A549 (cell line): ENCODE data around the gene TMEM156. TPM values are rescaled to one million over a fixed set of nuclear protein-coding genes. Genes with fewer than 3 reads are reported as not detected.

Source experiments
- ATAC-seq, 2 experiments: fragments of 200-7000 bp in 1 of 2; fragments of >200 bp in 1 of 2; cut with Nextera tagmentation in 1 of 2; cut with Tn5 transposase in 1 of 2; 3 replicates each; pipeline versions ENCODE4 v1.8.0 to v1.9.1; 2018 to 2020; ENCODE audit warnings: mild to moderate bottlenecking in 1 of 2, moderate library complexity in 1 of 2
- CTCF ChIA-PET: fragments of 300-600 bp; sonication (Branson Sonifier 250); formaldehyde crosslinking; extraction: SDS; loops from one replicate; lab custom pipeline; 2021; ENCODE audit warnings: antibody characterized with exemption, inconsistent platforms; lab: Yijun Ruan, JAX
- POLR2A ChIA-PET: fragments of 350-600 bp; formaldehyde crosslinking; extraction: SDS; loops from one replicate; lab custom pipeline; 2021; ENCODE audit warnings: antibody characterized with exemption, inconsistent platforms; lab: Yijun Ruan, JAX
- DNase-seq, 2 experiments: peaks; one replicate each; pipeline versions ENCODE4 v3.0.0 to v3.0.0-alpha.2; 2011 to 2016; ENCODE audit warnings: low read depth in 1 of 2, low spot score in 1 of 2
- FAIRE-seq: peaks from 2 replicates; lab custom pipeline; 2011; peaks lifted over from hg19 to GRCh38; lab: Jason Lieb, UNC
- H3K27ac ChIP-seq, 2 experiments: fragments of >200 bp; sonication (Bioruptor Twin); formaldehyde crosslinking; 3 replicates each; pipeline ENCODE4 v1.5.1; 2016 to 2017
- H3K4me1 ChIP-seq: fragments of >200 bp; sonication (Bioruptor Twin); formaldehyde crosslinking; 3 replicates; pipeline ENCODE4 v1.6.1; 2016
- H3K4me2 ChIP-seq: fragments of >200 bp; sonication (Bioruptor Twin); formaldehyde crosslinking; 3 replicates; pipeline ENCODE4 v1.6.1; 2016
- H3K4me3 ChIP-seq: fragments of >200 bp; sonication (Bioruptor Twin); formaldehyde crosslinking; 3 replicates; pipeline ENCODE4 v1.5.1; 2016
- H3K9me3 ChIP-seq: fragments of >200 bp; sonication (Bioruptor Twin); formaldehyde crosslinking; 3 replicates; pipeline ENCODE4 v1.6.1; 2016
- CEBPB ChIP-seq, 2 experiments: fragments of >200 bp in 1 of 2; sonication (Bioruptor Twin) in 1 of 2; formaldehyde crosslinking in 1 of 2; IDR thresholded peaks; 2 replicates each; pipeline ENCODE4 v1.6.1; 2012 to 2016
- CHD2 ChIP-seq: fragments of 150-350 bp; IDR thresholded peaks from 2 replicates; pipeline ENCODE4 v1.6.1; 2014; ENCODE audit warnings: low read length; ENCODE audit not compliant: partially characterized antibody
- EHMT2 ChIP-seq: fragments of 200-600 bp; sonication (generic); IDR thresholded peaks from 2 replicates; pipeline ENCODE4 v1.6.1; 2016; ENCODE audit warnings: antibody characterized with exemption, low read depth, mild to moderate bottlenecking, moderate library complexity
- EP300 ChIP-seq, 2 experiments: fragments of >200 bp; sonication (Bioruptor Twin); formaldehyde crosslinking; IDR thresholded peaks; 2 replicates in 1 of 2; 3 replicates in 1 of 2; pipeline ENCODE4 v1.6.1; 2016 to 2017
- ESRRA ChIP-seq: fragments of 150-350 bp; IDR thresholded peaks from 2 replicates; pipeline ENCODE4 v1.6.1; 2014; ENCODE audit warnings: mild to moderate bottlenecking, low read length, borderline replicate concordance
- FOSB ChIP-seq: fragments of 250-450 bp; sonication (Bioruptor Pico); IDR thresholded peaks from 2 replicates; pipeline ENCODE4 v1.5.0; 2020; ENCODE audit warnings: mild to moderate bottlenecking, moderate library complexity
- FOSL2 ChIP-seq, 2 experiments: fragments of 450-650 bp in 1 of 2; fragments of >200 bp in 1 of 2; sonication (Bioruptor Twin) in 1 of 2; formaldehyde crosslinking; IDR thresholded peaks; 2 replicates each; pipeline versions ENCODE4 v1.5.0 to v1.6.1; 2016 to 2020; ENCODE audit warnings: mild to moderate bottlenecking in 1 of 2, moderate library complexity in 1 of 2
- HES2 ChIP-seq: fragments of >200 bp; sonication (Bioruptor Twin); formaldehyde crosslinking; IDR thresholded peaks from 2 replicates; pipeline ENCODE4 v1.6.1; 2016
- HMGXB4 ChIP-seq: fragments of 250-450 bp; sonication (Bioruptor Pico); IDR thresholded peaks from 2 replicates; pipeline ENCODE4 v1.5.0; 2021; ENCODE audit warnings: mild to moderate bottlenecking, moderate library complexity, borderline replicate concordance
- HOXB13 ChIP-seq: fragments of 250-450 bp; sonication (Bioruptor Pico); IDR thresholded peaks from 2 replicates; pipeline ENCODE4 v1.5.0; 2020; ENCODE audit warnings: low read depth, mild to moderate bottlenecking, moderate library complexity
- JUNB ChIP-seq: fragments of >200 bp; sonication (Bioruptor Twin); formaldehyde crosslinking; IDR thresholded peaks from 2 replicates; pipeline ENCODE4 v1.6.1; 2016
- MAFK ChIP-seq: fragments of 450-650 bp; IDR thresholded peaks from 2 replicates; pipeline ENCODE4 v1.6.1; 2014; ENCODE audit not compliant: partially characterized antibody
- MAX ChIP-seq: IDR thresholded peaks from 2 replicates; pipeline ENCODE4 v1.6.1; 2012
- NR3C1 ChIP-seq: fragments of >200 bp; sonication (Bioruptor Twin); formaldehyde crosslinking; IDR thresholded peaks from 3 replicates; pipeline ENCODE4 v1.6.1; 2017
- PHF8 ChIP-seq: fragments of 200-600 bp; sonication (generic); IDR thresholded peaks from 2 replicates; pipeline ENCODE4 v1.6.1; 2016; ENCODE audit warnings: low read depth, mild to moderate bottlenecking, antibody characterized with exemption, moderate library complexity, borderline replicate concordance
- RAD21 ChIP-seq, 2 experiments: fragments of >200 bp in 1 of 2; sonication (Bioruptor Twin) in 1 of 2; formaldehyde crosslinking in 1 of 2; IDR thresholded peaks in 1 of 2; conservative IDR thresholded peaks in 1 of 2; 2 replicates in 1 of 2; 3 replicates in 1 of 2; pipeline ENCODE4 v1.6.1; 2012 to 2018; ENCODE audit warnings: inconsistent platforms in 1 of 2
- RFX5 ChIP-seq: fragments of 450-650 bp; IDR thresholded peaks from 2 replicates; pipeline ENCODE4 v1.7.1; 2014; ENCODE audit warnings: antibody characterized with exemption, mild to moderate bottlenecking, moderate library complexity
- SREBF2 ChIP-seq: fragments of 450-650 bp; IDR thresholded peaks from 2 replicates; pipeline ENCODE4 v1.6.1; 2014; ENCODE audit warnings: mild to moderate bottlenecking, moderate library complexity
- TFCP2L1 ChIP-seq: fragments of 250-450 bp; sonication (Bioruptor Pico); IDR thresholded peaks from 2 replicates; pipeline ENCODE4 v1.5.0; 2021; ENCODE audit warnings: mild to moderate bottlenecking
- WGBS: methylation state at CpG from one replicate; pipeline ENCODE4 v1.1.6; 2017; ENCODE audit errors: missing lambda C conversion rate; 5-methylcytosine and 5-hydroxymethylcytosine counted together
- polyA plus RNA-seq, 4 experiments: library from polyadenylated mRNA; depleted of rRNA in 3 of 4; stranded (reverse); fragments of >200 nt; fragmentation: RNase III in 1 of 4; extraction: RNeasy Plus Mini Kit Qiagen cat#74134 plus additional on column Dnase treatment in 1 of 4; gene quantifications; 2 replicates in 3 of 4; 3 replicates in 1 of 4; pipeline ENCODE4 v1.2.3, GENCODE V29; 2011 to 2017
- TF ChIP-seq, protein P1 (sequence below): IDR thresholded peaks from 2 replicates; pipeline ENCODE4 v1.6.1; 2012; ENCODE audit warnings: low read depth, borderline replicate concordance

The TMEM156 gene
- polyA plus RNA-seq, 2 of the 4 experiments (the other 2 are of a cell fraction), result 10.4 to 45.1 TPM

DNA sequence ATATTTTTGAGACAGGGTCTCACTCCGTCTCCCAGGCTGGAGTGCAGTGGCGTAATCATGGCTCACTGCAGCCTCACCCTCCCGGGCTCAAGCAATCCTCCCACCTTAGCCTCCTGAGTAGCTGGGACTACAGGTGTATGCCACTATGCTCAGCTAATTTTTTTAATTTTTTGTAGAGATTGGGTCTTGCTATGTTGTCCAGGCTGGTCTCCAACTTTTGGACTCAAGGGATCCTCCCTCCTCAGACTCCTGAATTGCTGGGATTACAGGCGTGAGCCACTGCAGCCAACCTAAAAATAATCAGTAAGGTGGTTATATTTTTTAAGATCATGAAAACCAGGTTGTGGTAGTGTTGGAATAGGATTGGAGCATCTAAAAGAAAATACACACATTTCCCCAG lies 38.1 kb downstream of the TMEM156 start (continued):
- no peak for TF ChIP-seq ESRRA
- no peak for TF ChIP-seq CHD2

DNA sequence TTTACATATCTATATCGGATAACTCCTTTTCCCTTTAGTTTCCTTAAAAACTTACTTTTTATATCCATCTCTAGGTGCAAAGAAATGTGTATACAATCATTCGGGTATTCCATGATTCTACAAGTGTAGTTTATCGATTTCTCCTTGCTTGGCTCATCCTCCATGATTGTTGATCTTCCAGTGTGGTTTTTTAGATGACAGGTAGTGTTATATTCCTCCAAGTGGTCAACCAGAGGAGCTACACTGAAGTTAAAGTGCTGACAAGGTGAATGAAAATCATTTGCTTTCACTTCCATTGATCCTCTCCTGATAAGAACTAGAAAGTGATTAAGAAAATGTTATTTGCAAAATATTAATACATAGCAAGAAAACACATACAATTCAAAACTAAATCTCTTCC lies 38.5 kb downstream of the TMEM156 start:
- 0 out of 3 replicates have a peak, but pooled peaks cover under 1% of the 10 kb centered on the region for H3K4me1 ChIP-seq
- FAIRE-seq, result no peak
- DNase-seq, result peak; percentile 12 to 20
- POLR2A ChIA-PET, result no interaction called here
- no peak overlapping the region for H3K4me3 ChIP-seq
- H3K27ac ChIP-seq, result no peak overlapping the region
- CTCF ChIA-PET, result no interaction called here
- no peak overlapping the region for H3K4me2 ChIP-seq
- peak in 1 of 2 experiments; percentile 52; a peak in 2 of 6 replicates for ATAC-seq
- no peaks in the 10 kb centered on the region for H3K9me3 ChIP-seq
- TF ChIP-seq CEBPB (IDR thresholded peaks at IDR 0.05), result no peak
- TF ChIP-seq TFCP2L1 (CRISPR knock-in tag), result no peak
- peak in 1 of 2 experiments; percentile 3; a peak in 1 of 5 replicates for TF ChIP-seq RAD21 (conservative IDR thresholded peaks at IDR 0.05 in 1 of 2, IDR thresholded peaks at IDR 0.05 in 1 of 2)
- no peak for TF ChIP-seq FOSB (CRISPR knock-in tag)
- TF ChIP-seq HOXB13 (CRISPR knock-in tag), result no peak
- no peak for TF ChIP-seq RFX5
- TF ChIP-seq JUNB, result no peak
- TF ChIP-seq, protein P1, sequence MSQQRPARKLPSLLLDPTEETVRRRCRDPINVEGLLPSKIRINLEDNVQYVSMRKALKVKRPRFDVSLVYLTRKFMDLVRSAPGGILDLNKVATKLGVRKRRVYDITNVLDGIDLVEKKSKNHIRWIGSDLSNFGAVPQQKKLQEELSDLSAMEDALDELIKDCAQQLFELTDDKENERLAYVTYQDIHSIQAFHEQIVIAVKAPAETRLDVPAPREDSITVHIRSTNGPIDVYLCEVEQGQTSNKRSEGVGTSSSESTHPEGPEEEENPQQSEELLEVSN, result no peak
- no peak for TF ChIP-seq MAX
- no peak for TF ChIP-seq HMGXB4 (CRISPR knock-in tag)
- TF ChIP-seq SREBF2, result no peak
- peak; percentile 67 for TF ChIP-seq MAFK
- no peak for TF ChIP-seq EHMT2
- TF ChIP-seq PHF8, result no peak
- no peak for TF ChIP-seq NR3C1
- no peak for TF ChIP-seq EP300 (IDR thresholded peaks at IDR 0.05)
- TF ChIP-seq FOSL2 (IDR thresholded peaks at IDR 0.05), result no peak
- TF ChIP-seq FOSL2 (CRISPR knock-in tag; IDR thresholded peaks at IDR 0.05), result no peak
- TF ChIP-seq, all 56 proteins: peak for 2
- WGBS, result 64% methylated on average over 3 of the region's 3 CpGs

DNA sequence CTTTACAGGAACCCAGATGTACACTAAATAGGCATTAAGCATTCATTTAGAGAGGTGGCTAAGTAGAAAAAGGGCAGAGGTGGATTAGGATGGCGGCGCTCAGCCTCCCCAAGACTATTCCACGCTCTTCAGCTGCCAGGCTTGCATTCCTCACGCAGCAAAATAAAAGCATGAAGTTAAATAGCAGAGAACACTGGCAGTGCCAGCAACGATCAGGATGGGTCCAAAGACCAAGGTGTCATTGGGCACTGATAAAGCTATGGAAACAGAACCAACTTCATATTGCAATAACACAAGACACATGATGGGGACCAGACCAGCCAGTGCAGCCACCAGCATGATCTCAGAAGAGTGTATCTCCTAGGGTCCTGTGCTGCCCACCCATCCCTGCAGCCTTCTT lies 42.0 kb downstream of the TMEM156 start:
- Histone ChIP-seq H3K4me3 (no peak overlapping the region), H3K27ac (no peak overlapping the region), H3K4me1 (0 out of 3 replicates have a peak, but pooled peaks cover 3% of the 10 kb centered on the region), H3K9me3 (no peaks in the 10 kb centered on the region), H3K4me2 (no peak overlapping the region)
- CTCF ChIA-PET, result no interaction called here
- FAIRE-seq (no peak), ATAC-seq (no peak), DNase-seq (no peak)
- POLR2A ChIA-PET, result interaction anchor here (1.5 kb wide), 1 partner anchor 54 kb away, joined by 3 read pairs; no protein-coding TSS in a partner anchor
- TF ChIP-seq CEBPB (IDR thresholded peaks at IDR 0.05) (no peak), RFX5 (no peak), HES2 (no peak)
- 81% methylated on average over 5 of the region's 5 CpGs for WGBS
